HG03108 (cell line): Measurements from ENCODE around the gene PTPRZ1.

Source experiments
- ATAC-seq: cut with Tn5 transposase; IDR thresholded peaks from one replicate; pipeline ENCODE4 v1.9.1; 2021; ENCODE audit warnings: moderate library complexity; ENCODE audit not compliant: unreplicated experiment

Gene PTPRZ1

DNA sequence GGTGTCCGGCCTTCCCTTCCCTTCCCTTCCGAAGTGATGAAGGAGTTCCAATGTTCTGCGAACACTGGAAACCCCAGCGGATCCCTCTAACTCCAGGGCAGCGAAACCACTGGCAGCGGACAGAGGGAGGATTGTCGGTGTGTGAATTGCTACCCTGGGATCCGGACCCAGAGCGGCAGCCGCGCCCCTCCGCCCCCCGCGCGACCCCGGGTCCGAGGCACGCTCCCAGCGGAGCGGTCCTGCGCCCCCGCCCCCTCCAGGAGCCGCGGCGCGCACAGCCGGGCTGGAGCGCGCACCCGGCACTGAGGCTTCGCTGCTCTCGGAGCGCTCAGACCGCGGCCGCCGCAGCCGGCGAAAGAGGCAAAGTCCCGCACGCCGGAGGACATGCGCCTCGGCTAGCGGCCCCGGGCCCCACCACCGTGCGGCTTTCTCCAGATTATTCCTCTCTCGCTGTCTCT is at the start of gene PTPRZ1:
Gene PTPRZ1, plus strand, starts transcription at position 331 of the 458 bp plus-strand sequence. CDS start 339 bp downstream, outside the sequence.
- ATAC-seq = no peak

DNA sequence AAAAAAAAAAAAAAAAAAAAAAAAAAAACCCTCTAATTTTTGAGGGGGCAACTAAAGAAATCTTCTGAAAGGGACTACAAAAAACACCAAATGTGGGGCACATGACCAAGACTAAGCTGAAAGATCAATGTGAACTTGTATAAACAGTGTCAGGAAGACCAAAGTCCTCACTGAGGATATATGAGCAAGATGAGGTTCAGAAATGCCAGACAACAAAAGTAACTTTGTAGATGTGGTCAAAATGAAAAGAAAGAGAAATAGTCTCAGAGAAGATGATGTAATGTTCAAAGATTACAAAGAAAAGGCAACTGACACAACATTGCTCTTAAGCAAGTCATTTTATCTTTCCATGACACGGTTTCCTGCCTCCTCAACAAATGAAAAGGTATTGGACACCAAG is 48.7 kb upstream of the PTPRZ1 start:
- ATAC-seq = no peak

- no peak for ATAC-seq
Measured at GRCh38 chr7:121831351-121831750, 41.6 kb upstream of the PTPRZ1 start.

DNA sequence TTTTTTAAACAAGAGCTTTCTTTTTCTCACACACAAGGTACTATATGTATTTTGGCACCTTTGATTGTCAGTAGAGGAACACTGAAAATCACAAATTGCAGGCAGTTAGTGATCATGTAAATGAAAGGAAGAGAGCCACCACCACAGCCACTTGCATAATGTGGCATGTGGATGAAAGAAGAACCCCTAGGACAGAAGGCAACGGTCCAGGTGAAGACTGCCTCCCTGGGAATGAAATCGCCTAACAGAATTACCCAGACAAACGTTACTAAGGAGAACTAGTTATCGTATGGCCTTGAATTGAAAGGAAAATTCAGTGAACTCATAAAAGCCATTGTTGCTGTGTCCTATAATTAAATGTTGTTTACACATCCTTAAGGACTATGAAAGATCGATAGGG is 41.2 kb upstream of the PTPRZ1 start:
- ATAC-seq = no peak

DNA sequence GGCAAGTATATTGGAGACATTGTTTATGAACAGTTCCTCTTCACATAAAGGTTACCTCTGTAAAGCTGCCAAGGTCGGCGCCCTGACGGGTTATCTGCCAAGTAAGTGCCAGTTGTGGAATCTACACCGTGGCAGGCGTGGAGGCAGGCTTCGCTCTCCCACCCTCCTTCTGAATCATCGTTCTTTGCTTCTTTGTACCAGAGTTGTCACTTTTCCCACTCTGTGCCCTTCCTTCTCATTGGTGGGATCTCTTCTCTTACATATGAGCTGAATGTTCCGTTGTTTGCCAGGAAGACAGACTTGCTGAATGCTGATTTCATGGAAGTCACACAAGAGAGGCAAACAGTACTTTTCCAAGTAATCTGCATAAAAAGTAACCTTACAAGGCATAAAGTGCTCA is 40.6 kb upstream of the PTPRZ1 start:
- ATAC-seq = no peak

- no peak for ATAC-seq
Measured at GRCh38 chr7:121833991-121834390, 39.0 kb upstream of the PTPRZ1 start.

GRCh38 chr7:121837462-121837861 is 35.5 kb upstream of the PTPRZ1 start:
- no peak for ATAC-seq

DNA sequence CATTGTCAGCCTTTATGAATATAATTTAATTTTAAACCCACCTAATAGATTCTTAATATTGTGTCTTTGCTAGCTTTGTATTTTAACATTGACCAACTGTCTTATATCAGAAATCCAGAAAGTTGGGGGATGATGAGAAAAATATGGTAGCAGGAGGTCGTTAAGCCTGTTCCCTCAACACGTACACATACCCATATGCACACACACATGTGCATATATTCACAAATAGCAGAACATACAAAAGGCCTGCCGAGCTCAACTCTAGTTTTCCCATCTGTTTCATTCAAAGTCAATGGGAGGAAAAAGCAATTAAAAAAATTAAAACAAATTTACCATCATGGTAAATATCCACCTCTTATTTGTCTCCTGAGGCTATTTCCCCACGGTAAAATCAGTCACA is 25.9 kb upstream of the PTPRZ1 start:
- ATAC-seq = no peak

DNA sequence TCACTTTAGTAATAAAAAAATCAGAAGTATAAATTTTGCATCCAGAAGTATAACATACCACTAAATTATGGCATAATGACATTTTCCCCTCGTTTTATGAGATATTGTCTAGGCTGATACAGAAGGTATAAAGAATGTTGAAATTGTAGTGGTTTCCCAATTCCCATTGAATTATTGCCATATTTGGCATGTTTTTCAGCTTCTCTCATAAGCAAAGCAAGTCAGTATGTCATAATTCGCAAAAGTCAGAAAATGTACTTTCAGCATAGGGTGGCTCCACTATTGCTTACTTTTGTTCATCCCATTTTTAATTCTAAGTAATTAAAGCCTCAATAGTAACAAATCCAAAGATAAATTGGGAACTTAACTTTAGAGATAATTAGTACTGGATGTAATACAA is 19.7 kb upstream of the PTPRZ1 start:
- ATAC-seq = no peak

- no peak for ATAC-seq
Measured at GRCh38 chr7:121860953-121861352, 12.0 kb upstream of the PTPRZ1 start.

DNA sequence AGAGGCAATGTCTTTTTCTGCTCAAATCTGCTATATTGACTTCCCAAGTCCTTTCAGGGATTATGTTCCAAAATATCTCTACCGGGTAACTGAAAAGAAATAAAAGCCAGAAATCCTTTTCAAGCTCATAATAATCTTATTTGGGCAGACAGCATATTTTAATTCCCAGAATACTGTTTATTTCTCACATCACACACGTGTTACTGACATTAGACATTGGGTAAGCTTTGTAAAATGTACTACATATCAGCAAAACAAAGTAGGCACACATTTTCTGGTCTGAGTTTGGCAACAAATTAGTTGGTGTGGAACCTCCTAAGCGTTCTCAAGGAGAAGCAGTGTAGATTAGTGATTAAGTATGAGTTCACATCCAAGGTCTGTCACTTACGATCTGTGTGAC is 10.4 kb upstream of the PTPRZ1 start:
- ATAC-seq = no peak

DNA sequence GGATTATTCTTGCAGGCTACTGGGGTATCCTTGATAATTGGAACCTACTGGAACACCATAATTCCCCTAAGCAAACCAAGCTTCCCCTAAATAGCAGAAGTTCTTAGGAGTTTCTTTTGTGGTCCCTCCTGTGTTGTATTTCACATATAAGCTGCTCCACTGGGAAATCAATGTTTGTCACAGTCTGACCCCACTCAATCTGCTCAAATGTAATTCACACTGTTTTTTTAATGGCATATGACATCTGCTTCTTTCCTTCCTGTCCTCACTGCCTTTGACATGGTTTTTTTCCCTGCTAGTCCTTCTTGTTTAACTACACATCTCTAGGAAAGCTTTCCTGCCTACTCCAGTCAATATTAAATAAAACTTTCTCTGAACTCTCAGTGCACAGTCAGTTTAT is 1.8 kb upstream of the PTPRZ1 start:
- ATAC-seq = no peak

- ATAC-seq = no peak
Measured at GRCh38 chr7:121873289-121874194, 581 bp downstream of the PTPRZ1 start.

- no peak for ATAC-seq
Measured at GRCh38 chr7:121874298-121874697, 1.3 kb downstream of the PTPRZ1 start.

GRCh38 chr7:121875203-121875602 is 2.2 kb downstream of the PTPRZ1 start:
- ATAC-seq = no peak

GRCh38 chr7:121876656-121877500 is 3.9 kb downstream of the PTPRZ1 start:
- ATAC-seq = no peak

- ATAC-seq = no peak
Measured at GRCh38 chr7:121878918-121879464, 6.0 kb downstream of the PTPRZ1 start.

- no peak for ATAC-seq
Measured at GRCh38 chr7:121879544-121879943, 6.6 kb downstream of the PTPRZ1 start.

- ATAC-seq = no peak
Measured at GRCh38 chr7:121882731-121883130, 9.8 kb downstream of the PTPRZ1 start.

DNA sequence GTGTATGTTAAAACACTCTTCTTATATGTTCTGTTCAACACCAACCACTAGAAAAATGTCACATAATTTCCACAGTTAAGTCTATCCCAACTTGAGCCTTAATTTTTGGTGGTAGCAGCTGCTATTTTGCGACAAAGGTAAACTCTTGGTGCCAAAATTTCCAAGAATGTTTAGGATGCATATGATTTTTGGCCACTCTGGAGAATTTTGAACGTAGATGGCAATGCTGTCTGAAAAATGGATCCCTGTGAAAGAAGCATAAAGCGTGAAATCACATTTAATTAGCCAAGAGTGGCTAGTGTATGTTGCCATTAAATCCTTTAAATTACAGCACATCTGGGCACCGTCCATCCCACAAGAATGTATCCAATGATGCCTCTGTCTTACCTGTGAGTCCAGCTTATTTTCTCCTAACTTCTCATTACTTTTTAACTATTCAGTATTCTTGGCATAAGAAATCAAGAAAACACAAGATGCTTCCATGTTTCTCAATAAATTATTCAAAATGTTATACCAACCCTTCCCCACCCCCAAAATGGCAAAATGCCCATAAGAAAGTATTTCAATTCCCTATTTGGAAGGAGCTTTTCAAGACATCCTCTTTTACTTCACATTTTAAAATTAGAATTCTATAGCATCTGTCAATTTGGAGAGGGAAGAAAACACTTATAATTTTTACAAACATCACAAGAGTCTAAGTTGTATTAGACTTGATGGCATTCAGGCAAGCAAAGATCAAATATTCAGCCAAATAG is 12.4 kb downstream of the PTPRZ1 start:
- ATAC-seq = no peak

DNA sequence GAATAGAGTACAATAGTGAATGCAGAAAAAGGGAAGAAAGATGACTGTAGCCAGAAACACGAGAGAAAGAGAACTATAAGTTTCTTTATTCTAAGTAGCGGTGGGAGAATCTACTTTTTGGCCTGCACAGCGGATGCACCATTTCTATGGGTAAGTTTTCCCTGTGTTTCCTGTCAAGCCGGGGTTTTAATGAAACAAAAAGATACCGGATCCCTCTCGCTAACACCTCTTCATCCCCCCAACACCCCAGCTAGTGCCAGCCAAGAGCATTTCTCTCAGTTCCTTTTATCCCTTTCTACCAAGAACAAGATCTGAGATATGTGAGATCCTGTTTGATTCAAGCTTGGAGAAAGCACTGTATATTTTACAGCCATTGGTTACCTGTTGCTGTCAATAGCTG is 14.7 kb downstream of the PTPRZ1 start:
- ATAC-seq = no peak
